ENCODE results near the gene MECR.
"Not testable (repeated sequence)": the region's sequence is repeated elsewhere in the genome, so short reads cannot be mapped to it uniquely, and the experiment has no call there.

MECR gene

DNA sequence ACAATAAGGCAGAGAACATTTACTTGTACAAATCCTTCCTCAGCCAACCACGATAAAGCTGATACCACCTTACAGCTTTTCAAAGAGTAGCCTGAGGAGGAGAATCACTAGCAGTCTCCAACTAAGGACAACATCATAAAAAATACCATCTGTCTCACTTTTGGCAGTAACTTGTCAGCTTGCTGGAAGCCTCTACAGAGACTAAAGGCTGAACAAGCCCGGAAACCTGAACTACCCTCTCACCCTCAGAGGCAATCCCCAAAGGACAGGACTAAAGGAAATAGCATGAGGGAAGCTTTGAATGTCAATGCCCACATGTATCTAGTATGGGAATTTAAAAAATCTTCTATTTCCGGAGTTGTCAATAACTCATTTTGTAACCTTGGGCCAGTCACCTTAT, 59.6 kb downstream of the MECR start:
- no peak for DNase-seq

DNA sequence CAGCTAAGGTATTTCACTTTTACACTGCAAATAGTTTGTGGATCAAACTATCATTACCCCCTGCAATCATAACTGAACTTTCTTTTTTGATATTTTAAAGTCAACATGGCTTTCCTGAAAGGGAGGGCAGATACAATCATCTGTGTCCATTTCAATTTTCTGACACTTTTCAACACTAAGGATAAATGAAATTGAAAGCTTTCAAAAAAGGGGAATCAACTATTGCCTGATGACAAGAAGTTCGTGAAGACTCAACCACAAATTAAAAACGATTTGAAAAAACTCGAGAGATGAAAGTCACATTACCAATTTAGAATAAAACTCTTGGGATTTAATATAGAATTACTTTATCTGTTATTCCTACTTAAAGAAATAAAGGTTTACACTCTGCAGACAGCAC, 60.8 kb downstream of the MECR start:
- no peak for DNase-seq

DNA sequence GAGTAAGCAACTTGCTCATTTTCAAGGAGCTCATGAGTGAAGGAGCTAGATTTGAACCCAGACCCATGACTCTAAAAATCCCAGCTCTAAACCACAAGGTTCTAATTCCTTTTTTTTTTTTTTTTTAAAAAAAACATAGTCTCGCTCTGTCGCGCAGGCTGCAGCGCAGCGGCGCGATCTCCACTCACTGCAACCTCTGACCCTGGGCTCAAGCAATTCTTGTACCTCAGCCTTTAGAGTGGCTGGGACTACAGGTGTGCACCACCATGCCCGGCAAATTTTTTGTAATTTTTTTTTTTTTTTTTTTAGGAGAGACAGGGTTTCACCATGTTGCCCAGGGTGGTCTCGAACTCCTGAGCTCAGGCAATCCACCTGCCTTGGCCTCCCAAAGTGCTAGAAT, 62.8 kb downstream of the MECR start:
- no peak for DNase-seq

DNA sequence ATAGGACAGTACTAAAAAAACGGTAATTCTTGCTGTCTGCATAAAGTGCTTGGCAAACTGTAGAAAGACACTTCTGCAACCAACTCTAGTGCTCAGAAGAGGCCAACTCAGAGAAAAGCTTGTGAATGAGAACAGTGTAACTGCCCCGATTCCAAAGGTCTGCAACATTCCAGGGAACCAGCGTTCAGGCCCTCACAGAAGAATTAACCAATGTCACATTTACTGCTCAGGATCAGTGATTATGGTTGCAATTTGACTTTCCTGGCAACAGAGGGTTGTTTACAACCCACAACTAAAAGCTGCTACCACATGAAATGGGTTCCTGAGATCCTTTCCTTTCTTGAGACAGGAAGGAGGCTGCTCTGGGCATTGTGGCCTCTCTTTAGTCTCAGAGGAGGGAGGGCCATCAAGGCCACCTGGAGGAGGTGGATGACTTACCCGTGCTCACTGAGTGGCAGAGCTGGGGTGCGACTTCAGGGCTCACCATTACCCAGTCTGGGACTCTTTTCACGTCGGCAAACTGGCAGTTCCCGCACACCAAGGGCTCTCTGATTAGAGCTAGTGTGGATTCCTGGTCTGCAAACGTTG, 64.3 kb downstream of the MECR start:
- no peak for DNase-seq

DNA sequence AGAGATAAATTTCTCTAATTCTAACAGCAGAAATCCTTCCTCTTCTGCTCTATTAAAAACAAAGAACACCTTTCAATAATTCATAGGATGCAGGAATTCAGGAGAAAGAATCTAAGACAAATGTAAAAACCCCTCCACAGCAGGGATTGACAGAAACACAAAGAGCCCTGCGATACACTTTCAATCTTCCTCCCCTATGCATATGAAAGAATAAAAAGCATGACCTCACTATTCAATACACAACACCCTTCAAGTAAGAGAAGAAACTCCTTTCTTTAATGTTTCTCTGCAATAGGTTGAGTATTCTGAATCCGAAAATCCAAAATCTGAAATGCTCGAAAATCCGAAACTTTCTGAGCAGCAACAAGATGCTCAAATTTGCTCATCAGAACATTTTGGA, 66.1 kb downstream of the MECR start:
- DNase-seq = no peak

DNA sequence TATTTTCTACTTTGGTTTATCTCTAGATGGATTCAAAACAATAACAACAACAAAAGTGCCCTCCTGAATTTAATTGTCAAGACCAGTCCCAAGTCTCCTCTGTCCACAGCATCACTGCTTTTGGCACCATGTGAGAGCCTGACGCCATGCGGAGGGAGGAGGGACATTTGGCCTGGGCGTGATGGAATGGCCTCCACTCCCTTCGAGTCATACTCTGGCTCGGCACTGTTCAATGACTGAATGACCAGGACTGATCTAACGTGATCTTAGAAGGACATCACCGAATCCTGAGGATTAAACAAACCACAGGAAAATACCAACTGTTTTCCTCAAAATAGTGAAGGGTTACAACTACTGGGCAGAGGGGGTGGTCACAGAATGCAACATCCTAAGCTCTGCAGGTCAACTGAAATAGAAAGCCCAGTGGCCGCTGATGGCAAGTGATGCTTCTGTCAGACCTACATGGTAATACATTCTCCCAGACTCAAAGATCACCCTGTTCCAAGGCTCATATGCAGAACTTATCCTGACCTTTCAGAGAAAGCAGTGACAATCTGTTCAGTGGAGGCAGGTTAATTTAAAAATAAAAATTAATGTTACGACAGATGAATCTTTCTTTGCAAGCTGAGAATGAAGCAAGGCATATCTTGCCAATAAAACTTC, 68.1 kb downstream of the MECR start:
- no peak for DNase-seq

DNA sequence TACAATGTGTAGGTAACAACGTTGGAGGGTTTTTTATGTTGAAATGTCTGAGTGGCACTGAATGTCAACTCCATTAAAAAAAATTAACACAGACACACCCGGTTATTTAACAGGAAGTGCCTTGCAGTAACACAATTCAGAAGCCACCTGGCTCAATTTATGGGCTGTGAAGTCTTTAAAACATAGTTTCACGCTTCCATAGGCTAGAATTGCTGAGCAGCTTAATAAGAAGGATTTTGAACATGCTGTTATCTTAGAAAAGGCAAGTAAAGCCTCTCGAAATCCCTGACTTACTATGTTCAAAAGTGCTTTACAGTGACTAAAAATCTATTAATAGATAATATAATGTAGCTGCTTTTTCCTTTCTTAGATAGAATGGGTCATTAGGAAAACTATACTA, 68.7 kb downstream of the MECR start:
- no peak for DNase-seq

DNA sequence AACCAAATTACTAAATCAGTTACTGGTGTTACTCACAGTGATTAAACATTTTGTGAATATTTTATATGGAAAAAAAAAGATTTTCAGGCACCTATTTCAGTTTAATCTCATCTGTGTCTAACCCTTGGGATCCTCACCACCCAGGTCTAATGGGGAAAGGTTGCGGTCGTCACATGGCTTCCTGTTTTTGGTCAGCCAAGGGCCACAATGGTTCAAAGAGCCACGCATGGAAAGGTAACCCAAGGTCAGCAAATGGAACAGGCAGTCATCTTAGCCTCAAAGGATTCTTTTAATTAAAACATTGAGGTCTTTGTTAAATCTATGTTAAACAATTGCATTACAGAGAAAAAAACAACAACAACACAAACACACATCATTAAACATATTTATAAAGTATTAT, 71.0 kb downstream of the MECR start:
- no peak for DNase-seq

DNA sequence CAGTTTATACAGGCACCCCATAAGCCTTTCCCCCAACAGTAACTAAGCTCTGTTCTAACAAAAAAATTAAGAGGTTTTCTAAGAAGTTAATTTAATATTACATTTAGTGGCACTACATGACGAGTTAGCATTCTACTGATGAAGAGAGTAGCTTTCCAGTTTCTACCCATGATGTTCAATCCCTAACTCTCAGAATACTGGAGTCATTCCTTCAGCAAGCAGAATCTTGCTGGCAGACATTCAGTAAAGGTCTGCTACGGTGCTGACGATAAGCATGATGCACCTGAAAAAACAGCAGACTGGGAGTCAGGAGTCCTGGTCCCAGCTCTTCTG, 73.5 kb downstream of the MECR start:
- no peak for DNase-seq

DNA sequence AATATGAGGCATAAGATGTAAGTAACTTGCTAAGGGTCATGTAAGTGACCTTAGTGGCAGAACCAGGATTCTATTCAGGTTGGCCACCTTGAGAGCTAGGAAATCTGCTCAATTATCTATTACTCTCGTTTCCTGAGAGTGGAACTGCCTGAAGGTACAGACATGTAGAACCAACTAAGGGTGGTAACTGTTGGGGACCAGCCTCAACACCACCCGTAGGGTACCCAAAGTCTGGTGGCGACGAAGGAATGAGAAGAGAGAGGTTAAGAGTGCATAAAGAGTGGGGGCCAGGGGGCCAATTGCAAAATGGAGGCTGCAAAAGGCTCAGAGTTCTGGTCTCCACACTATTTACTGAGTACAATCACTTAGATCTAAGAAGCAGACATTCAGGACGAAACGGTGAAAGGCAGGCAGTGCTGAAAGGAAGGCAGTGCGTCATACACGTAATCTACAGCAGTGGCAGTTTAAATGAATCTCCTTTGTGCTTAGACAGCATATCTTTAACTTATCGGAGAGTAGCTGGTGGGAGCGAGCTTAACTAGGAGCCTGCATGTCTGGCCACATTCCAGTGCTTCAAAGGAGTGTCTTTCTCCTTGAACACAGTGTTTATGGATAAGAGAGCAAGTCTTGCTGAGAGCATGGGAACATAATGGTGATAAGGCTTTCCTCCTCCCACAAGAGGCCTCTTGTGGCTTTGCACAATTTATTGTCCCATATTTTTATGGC, 74.0 kb downstream of the MECR start:
- DNase-seq = no peak

DNA sequence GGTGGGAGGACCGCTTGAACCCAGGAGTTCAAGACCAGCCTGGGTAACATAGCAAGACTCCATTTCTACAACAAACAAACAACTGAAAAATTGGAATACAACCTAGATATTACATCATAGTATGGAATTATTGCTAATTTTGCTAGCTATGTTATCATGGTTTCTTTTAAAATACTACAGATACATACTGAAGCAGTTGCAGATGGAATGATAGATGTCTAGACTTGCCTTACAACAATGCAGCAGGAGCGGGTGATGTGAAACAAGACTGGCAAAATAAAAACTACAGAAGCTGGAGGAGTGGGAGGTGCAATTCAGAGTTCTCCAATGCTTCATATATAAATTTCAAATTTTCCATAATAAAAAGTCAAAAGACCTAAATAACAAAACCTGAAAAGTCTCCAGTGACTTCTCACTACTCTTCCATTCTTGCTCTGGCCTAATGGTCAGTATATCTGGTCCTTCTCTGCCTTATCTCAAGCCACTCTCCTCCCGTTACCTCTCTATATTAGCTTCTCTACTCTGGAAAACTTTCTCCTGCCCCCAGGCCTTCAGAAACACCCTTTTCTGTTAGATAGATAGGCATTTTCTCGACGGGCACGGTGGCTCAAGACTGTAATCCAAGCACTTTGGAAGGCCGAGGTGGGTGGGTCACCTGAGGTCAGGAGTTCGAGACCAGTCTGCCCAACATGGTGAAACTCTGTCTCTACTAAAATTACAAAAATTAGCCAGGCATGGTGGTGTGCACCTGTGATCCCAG, 78.5 kb downstream of the MECR start:
- no peak for DNase-seq

DNA sequence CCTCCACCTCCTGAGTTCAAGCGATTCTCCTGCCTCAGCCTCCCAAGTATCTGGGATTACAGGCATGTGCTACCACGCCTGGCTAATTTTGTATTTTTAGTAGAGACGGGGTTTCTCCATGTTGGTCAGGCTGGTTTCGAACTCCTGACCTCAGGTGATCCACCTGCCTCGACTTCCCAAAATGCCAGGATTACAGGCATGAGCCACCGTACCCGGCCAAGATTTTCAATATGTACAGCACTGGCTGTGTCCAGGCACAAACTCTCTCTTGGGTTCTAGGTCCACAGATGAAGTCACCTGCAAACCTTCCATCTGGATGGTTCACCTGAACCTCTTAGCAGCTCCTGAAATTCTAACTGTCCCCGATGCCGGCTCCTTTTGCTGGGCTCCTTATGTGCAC, 80.4 kb downstream of the MECR start:
- not testable (repeated sequence) for DNase-seq

DNA sequence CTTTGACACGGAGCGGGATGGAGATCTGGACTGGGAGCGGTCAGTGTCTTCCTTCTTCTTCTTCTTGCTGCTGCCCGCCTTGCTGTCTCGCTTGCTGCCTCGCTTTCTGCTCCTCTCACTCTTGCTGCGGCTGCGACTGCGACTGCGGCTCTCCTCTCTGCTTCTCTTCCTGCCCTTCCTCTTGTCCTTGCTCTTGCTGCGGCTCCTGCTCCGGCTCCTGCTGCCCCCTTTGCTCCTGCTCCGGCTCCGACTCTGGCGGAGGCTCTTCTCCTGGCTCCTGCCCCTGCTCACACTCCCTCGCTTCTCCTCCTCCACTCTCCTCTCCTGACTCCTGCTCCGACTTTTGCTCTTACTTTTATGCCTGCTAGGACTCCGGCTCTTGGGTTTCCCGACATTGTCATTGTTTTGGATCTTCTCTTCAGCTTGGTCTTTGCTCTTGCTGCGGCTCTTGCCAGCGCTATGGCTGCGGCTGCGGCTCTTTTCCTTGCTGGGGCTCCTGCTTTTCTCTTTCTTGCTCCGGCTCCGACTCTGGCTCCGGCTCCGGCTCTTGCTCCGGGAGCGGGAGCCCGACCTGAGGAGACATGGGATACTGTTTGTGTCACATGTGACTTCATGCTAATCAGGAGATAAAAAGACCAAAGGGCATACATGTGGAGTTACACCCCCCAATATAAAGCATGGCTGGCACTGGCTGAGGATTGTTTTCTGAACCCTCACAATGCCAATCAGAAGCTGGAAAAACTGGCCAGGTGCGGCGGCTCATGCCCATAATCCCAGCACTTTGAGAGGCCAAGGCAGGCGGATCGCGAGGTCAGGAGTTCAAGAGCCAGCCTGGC, 81.9 kb downstream of the MECR start:
- no peak for DNase-seq

DNA sequence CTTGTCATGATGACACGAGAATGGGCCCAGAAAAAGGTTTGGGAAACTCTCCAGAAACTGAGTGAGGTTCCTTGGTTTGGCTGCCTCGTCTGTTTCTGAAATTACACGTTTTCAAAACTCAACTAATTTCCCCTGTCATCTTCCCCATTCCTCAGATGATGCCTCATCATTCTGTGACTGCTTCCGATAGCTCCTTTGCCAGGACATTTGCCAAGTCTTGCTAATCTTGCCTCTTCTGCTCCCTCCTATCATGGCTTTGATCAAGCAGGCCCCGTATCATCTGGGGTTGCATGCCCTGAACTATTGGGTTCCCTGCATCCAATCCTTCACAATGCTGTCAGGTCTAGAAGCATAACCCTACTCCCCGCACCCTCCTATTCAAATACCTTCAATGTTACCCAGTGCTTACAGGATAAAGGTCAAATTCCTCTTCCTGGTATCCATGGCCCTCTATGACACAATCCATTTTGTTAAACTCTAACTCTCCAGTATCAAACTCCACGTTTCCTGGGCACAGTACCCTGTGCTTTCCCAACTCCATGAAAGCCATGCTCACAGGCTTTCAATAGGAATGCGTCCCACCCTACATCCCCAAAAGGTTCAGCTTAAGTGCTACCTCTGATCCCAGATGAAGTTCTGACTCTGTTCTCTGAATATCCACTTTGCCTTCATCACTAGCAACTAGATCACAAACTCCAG, 84.8 kb downstream of the MECR start:
- no peak for DNase-seq

DNA sequence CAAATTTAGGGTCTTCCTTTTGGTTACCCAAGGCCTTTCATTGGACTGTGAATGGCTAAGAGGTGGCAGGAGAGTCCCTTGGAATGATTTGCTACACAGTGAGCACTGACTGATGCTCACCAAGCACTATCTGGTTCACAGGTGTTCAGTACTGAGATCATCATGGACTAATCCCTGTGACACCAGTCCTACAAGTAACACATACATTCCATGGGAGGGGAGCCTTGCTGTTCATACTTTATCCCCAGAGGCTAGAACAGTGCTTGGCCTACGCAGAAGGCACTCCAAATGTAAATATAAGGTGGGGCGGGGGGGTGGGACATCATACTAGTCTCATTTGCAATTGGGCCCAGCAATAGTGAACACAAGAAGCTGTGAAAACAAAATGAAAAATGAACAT, 86.6 kb downstream of the MECR start:
- no peak for DNase-seq

DNA sequence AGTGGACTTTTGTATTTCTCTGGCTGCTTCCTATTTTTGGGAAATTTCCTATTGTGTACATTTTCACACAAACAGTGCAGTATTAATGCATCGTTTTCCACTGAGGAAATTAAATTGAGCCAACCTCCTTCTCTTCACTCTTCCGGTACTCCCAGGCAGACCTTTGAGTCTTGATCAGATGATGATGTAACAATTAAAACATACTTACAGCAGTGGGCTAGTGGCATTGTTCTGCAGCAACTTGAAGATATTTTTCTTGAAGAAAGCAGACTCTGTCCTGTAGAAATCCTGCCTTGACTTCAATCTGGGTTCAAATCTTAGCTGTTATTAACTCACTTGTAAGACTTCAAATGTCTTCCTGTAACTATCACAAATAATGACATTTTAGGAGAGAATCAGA, 88.0 kb downstream of the MECR start:
- DNase-seq = no peak
